Uterus (tissue), 2 donors: ENCODE data around the gene GMPPB.

Source experiments
- CTCF ChIP-seq, 4 experiments: fragments of 200-600 bp in 2 of 4; fragments of 450-650 bp in 2 of 4; sonication (generic) in 2 of 4; IDR thresholded peaks; one replicate each; pipeline ENCODE4 v1.5.1; 2016 to 2019; ENCODE audit warnings: antibody characterized with exemption in 4 of 4, mild to moderate bottlenecking in 2 of 4, moderate library complexity in 1 of 4
- POLR2A ChIP-seq, 2 donors: fragments of 450-650 bp; IDR thresholded peaks; one replicate each; pipeline ENCODE4 v1.6.1; 2016; ENCODE audit warnings: antibody characterized with exemption in 2 of 2, mild to moderate bottlenecking in 1 of 2, moderate library complexity in 1 of 2

- TF ChIP-seq POLR2A (IDR thresholded peaks at IDR 0.05) (no peak), CTCF (IDR thresholded peaks at IDR 0.05) (no peak)
Observed at GRCh38 chr3:49721596-49721895, 2.2 kb downstream of the GMPPB start.
